ENCODE measurements around the gene FAM180A.

The FAM180A gene

DNA sequence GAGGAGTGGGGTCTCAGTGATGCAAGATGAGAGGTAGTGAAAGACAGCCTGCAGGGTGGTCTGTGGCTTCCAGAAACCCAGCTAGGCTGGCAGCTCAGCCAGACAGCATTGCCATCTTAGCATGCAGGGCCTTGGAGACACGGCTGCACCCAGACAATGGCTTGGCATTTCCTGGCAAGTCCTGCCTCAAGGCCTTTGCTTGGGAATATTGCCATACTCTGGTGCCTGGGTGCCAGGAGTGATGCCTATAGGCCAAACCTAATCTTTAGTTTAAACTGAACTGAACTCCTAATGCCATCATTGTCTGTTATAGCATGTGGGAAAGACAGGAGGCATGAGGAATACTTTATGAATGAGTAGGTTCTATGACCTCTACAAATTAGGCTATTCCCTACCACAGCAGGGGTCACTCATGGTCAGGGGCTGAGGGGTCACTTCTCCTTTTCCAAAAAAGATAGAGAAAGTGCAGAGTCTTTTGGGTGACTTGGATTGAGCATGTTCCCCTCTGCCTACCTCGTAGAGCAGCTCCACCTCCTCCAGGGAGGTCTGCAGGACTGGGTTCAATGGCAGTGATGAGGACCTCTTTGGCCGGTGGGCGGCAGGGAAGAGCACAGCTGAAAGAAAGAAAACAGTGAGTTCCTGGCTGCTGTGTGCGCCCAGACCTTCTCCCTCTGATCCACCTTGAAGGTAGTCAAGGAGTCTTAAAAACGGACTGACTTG, 11.9 kb downstream of the FAM180A start:
- no peak for DNase-seq

DNA sequence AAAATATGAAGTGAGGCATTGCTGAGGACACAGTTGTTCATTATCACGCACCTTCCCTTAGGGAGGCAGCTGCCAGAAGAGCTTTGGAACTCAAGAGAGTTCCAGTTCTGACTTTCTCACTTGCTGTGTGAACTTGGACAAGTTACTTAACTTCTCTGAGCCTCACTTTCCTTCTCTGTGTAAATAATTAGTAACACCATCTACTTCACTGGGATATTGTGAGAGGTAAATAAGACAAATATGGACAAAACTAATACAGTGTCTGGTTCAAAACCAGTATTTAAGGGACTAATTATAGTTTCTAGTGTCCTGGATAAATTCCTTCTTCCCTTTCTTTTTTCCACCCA, 14.3 kb downstream of the FAM180A start:
- DNase-seq, result no peak

DNA sequence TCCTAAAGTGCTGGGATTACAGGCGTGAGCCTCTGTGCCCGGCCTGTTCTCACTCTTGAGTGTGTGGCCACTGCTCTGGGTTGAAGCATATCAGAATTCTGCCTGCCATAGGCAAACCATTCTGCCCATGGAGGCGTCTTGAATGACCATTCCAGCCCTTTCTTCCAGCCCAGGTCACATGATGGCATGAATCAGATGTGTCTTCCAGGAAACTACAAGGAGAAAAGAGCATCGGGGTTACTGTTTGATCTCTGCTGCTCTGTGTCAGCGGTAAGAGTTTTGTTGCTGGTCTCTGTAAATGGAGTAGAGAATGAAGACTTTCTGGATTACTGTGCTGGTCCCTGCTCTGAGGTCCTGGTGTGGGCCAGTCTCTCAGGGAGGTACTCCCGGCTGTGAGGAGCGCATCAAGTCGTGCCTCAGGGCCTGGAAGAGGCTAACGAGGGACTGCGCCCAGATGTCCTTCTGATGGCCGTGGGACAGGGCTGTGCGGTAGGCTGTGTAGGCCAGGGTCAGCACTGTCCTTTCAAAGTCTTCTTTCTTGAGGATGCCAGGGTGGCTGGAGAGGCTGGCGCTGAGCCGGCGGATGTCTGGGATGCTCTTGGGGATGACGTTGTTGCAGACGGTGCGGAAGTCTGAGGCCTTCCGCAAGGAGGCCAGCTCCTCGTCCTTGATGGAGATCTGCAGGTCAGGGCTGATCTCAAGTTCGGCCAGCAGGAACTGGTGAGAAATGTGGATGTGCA, 14.8 kb downstream of the FAM180A start:
- no peak for DNase-seq

DNA sequence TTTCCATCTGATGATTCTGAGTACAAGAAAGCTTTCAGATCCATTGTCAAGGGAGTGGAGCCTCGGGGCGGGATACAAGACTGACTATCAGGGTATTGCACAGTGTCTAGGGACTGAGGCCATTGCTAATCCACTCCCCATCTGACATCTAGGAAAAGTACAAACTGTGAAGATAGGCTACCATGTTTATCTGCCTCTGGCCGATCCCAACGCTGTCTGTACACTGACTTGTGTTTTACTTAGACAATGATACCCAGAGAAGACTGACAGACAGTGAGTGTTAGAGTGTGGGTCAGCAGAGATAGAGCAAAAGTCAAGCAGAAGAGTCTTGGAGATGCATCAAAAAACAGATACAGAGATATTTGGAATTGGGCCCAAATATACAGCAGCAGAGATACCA, 17.5 kb downstream of the FAM180A start:
- DNase-seq, result no peak

DNA sequence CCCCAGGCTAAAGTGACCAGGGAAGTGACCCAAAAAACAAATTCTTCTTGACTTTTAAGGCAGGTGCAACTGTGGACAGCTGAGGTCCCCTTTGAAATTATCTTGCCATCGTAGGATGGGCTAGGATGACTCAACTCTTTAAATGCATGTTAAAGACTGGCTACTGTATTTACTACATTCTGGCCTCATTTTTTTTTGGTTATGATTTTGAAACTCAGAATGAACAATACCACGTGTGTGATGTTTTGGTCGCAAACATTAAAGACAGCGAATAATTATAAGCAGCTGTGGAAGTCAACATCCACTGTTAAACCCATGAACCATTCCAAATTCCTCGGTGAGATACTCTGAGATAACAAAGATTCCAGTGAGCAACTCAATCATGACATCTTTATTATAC, 19.4 kb downstream of the FAM180A start:
- no peak for DNase-seq

DNA sequence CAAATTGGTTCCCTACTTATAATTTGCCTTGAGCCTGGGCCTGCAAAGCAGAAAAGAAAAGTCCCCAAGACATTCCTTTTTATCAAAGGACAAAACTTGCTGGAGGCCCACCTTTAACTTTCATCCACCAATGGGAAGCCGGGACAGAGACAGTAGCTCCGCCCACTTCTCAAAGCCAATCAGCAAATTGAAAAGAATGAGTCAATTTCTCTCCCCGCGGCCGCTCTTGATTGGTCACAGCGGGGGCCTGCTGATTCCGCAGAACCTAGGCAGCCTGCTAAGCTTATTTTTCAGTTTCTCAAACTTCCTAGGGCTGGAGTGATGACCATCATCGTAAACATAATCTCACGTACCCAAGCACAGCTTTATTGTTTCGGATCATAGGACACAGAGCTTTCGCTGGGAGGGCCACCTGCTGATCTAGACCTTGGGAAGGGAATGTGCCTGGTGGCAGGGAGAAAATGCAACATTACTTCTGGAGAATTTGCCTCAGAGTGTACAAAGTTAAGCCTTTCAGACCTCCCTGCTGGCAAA, 20.4 kb downstream of the FAM180A start, which contains the start of gene SLC13A4:
Gene SLC13A4, minus strand, starts transcription at position 51 of the 534 bp plus-strand sequence. CDS start 690 bp downstream, outside the sequence.
- DNase-seq, result no peak

DNA sequence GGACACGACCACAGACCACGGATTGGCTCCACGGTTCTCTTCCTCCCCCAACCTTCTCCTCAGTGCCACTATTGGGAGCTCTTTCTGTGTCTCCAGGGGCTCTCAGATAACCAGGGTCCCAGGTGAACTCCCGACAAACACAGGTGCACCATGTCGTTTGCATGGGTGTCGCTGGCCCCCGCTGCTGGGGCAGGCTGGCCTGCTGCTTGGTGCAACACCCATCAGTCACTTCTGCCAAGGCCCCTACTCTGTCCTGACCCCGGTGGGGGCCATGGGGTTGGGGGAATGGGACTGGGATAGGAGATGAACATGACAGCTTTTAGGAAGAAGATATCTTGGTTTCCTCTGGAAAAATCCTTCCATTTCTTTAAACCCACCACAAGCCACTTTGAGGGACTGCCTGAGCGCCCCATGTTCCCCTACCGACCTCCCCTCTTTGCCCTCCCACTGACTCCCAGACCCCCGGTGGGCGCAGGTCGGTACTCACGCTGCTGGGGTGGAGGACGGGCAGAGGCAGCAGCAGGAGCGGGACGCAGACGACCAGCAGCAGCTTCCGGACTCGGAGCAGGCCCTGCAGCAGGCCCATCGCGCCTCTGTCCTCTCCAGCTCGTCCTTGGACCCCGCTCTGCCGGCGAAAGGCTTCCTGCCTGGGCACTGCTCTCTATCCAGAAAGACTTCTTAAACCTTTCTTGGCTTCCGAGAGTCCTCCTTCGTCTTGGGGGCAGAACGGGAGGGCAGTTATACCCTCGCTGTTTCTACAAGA, 21.5 kb downstream of the FAM180A start:
- no peak for DNase-seq

DNA sequence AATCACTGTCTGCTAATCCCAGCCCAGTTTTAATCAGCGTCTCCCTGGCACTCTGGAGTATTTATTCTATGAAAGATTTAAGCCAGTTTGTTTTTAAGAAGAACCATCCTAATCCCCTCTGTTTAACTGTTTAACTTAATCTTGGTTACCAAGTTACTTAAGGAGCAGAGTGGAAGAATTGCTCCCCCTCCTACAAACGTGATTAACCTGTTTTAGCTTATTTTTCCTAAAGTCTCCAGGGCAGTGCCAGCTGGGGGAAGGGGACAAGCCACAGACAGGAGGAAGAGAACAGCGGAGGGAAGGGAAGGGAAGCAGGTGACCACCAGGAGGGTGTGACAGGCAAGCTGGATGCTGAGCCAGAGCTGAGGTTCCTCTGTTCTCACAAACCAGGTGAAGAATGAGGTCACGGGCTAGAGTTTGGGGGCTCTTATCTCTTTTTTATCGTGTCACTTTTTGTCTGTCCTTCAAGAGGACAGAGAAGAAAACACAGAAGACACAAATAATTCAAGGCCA, 22.3 kb downstream of the FAM180A start:
- DNase-seq, result no peak

DNA sequence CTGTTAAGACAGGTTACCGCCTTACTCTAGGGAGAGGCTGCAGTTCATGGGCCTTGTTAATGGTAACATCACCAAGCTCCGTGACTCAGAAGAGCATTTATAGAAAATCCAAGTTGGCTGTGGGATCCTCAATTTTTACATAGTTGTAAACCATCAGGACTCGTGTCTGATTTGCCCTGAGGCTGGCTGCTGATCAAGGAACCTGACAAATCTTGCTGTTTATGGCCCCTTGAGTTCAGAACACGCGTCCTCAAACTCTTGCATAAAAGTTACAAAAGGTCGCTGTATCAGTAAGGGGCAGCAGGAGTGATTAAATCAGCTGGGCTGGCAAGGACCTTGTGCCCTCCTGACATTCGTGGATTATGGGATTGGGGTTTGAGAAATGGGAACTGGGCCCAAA, 25.2 kb downstream of the FAM180A start:
- DNase-seq, result no peak

DNA sequence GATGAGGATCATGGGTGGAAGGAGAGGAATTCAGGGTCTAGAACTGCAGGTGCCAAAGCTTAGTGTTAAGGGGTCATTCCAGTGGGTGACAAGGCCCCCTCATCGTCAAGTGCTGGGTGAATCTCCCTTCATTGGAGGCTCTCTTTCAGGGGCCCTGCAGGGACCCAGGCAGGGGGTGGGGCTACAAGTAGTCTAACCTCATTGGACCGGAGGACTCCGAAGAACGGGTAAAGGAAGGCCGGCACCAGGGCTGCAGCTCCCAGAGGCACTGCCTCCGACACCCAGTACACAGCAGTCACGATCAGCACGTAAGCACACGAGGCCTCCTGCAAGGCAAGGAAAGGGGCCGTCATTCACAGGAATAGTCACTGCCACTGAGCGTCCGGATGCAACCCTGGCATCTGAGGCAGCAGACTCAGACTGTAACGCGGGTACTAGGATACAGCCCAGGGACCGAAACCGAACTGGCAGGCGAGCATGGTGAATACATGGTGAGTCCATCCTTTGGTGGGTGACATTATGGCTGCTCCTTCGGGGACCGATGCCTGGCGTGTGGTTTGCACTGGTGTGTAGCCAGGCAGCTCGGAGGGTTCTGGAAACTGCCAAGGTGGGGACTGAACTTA, 27.3 kb downstream of the FAM180A start:
- no peak for DNase-seq

DNA sequence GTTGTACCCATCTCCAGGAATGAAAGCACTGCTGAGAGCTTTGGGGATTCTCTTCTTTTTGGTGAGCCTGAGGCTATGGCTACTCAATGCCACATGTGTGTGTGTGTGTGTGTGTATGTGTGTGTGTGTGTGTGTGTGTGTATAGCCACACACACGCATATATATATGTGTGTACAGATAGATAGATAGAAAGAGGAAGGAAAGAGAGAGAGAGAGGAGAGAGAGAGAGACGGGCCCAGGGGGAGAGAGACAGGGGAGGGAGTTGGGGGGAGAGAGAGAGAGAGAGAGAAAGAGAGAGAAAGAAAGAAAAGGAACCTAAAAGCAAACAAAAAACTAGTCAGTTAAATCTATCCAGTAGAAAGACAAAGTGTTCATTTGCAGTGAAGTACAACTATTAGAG, 28.9 kb downstream of the FAM180A start:
- DNase-seq, result no peak

DNA sequence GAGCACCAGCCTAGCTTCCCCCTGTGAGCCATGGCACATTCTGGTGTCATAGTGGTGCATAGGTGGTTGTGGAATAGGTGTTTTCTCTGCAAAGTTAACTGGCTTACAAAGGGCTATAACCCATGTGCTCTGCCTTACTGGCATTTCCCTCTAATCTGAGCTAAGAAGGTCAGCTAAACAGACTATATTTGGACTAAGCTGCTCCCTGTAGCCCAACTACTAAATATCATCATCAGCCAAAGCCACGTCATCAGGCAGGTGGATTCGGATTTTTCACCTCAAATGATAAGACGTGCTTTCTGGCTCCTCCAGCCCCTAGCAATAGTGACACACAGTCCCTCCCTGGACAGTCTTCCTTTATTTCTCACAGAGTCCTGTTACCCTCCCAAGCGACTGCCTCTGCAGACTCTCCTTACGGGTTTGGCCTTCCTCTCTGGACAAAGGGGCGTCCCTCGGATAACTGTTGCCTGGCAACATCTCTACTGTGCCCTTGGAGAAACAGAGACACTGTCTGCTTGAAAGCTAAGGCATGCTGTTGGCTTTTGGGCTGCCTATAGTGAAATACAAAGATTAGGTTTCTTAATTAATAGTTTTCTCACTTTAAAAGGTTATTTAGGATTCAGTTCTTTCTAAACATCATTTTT, 29.7 kb downstream of the FAM180A start:
- no peak for DNase-seq

DNA sequence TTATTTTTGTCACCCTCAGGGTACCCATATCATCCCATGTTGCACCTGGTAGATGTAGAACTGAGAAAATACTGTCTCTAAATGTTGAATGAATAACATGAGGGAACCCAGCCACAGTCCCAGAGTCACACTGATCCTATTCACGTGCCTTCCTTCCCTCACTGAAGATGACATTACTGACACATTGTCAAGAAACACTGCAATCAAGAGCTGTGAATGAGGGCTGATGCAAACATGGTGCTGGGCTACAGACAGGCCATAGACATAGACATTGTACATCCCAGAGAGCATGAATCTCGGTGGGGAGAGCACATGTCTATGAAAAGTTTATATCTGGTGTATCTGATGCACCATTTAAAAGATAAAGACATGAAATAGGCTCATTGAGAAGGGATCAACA, 30.4 kb downstream of the FAM180A start:
- no peak for DNase-seq

DNA sequence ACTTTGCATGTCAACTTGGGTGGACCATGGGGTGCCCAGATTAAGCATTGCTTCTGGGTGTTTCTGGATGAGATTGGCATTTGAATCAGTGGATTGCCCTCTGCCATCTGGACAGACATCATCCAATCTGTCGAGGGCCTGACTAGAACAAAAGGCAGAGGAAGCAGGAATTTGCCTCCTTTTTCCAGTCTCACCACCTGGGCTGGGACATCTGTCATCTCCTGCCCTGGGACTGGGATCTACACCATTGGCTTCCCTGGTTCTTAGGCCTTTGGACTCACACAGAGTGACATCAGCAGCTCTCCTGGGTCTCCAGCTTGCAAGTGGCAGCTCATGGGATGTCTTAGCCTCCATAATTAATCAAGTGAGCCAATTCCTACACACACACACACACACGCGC, 30.9 kb downstream of the FAM180A start:
- no peak for DNase-seq

DNA sequence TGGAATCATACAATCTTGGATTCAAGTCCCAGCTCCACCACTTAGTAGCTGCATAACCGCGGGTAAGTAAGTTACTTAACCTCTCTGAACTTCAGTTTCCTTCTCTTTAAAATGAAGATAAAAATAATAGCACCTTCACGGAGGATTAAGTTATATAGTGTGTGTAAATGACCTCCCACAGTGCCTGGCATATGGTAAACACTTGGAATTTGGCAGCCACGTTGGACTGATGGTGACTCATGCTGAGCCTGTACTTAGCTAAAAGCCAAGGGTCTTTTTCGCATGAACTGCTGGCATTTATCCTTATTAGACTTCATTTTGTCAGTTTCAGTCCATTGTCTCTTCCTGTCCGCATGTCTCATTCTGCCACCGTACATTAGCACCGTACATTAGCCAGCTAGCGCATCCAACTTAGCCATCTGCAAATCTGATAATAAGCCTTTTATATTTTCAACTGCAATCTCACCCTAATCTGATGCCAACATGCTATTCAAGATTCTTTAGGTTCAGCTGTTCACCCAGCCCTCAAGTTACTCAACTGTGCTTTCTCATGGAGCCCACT, 31.9 kb downstream of the FAM180A start:
- no peak for DNase-seq

DNA sequence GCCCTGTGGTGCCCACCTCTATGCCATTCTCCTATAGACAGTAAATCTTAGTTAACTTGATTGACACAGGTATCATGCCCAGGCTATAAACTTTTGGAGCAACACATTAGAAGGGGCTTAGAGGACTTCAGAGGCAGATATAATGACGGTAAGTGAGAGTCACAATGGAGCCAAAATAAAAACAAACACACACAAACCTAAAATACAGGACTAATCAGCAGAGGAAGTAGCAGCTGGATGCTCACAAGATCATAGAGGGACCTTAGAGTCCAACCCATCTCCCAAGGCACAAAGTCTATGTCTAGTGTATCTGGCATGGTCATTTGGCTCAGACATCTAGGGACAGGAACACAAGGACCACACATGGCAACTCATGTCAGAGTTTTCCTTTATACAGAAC, 32.9 kb downstream of the FAM180A start:
- DNase-seq, result no peak

DNA sequence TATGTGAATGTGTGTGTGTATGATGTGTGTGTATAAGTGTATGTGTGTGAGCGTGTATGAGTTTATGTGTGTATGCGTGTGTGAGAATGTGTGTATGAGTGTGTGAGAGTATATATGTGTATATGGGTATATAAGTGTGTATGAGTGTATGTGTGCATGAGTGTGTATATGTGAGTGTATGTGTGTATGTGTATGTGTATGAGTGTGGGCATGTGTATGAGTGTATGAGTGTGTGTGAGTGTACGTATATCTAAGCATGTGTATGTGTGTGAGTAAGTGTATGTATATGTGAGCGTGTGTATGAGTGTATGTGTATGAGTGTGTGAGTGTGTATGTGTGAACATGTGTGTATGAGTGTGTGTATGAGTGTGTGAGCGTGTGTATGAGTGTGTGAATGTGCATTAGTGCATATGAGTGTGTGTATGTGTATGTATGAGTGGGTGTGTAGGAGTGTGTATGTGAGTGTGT, 33.5 kb downstream of the FAM180A start:
- no peak for DNase-seq

DNA sequence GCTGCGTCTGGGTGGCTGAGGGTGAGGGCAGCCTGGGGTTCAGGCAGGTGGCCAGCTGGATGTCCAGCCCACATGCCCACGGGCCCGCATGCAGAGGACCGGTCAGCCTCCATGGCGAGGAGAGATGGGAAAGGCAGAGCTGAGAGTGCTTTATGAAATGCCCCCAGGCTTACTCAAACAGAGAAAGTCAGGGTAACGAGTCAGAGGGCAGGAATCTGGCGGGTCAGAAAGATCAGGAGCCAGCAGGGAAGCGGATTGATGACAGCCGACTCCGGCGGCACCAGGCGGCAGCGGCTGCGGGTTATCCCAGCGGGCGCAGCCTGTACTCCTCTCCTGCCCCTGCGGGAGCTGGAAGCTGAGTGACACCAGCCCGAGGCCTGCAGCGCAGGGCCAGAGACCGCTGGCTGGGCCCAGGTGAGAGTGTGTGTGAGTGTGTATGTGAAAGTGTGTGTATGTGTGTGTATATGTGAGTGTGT, 34.0 kb downstream of the FAM180A start:
- DNase-seq, result no peak

DNA sequence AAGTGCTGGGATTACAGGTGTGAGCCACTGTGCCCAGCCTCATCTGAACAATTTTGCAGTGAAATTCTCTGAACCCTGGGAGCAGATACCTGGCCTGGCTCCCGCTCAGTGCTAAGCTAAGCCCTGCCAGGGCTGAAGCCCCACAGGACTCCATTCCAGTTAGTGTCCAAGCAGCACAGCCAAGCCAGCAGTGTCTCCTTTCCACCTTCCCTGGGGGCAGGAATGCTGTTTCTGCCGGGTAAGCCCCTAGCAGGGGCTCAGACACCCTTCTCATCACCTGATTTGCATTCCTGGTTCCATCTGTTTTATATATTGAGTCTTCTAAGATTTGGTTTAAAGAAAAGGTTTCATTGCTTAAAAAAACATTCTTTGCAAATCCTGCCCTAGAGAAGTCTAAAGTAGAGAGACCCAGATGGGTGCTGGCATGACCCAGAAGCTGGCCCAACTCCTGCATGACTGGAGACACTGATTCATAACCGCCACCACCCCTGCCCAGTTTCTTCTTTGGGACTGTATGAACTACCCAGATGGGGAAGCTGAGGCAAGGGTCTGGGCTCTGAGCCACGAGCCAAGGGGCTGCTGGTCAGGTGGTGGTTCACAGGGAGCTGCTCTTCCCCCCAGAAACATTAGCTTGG, 34.7 kb downstream of the FAM180A start:
- no peak for DNase-seq

DNA sequence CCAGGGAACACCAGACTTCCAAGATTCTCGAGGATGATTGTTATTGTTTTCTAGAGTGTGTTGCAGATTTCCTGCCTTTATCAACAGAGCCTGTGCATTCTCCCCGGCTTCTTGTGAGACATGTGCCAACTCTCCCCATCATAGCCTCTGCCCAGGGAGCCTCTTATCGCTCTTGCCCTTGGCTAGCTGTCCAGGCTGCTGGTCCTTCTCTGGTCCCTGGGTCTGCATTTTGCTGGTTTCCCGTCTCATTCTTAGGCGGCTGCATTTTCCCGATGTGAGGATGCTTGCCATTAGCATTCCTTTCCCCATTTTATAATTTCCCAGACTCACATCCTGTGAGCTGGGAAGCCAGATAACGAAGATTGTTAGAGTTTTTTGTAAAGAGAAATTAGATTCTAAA, 35.8 kb downstream of the FAM180A start:
- DNase-seq, result no peak

DNA sequence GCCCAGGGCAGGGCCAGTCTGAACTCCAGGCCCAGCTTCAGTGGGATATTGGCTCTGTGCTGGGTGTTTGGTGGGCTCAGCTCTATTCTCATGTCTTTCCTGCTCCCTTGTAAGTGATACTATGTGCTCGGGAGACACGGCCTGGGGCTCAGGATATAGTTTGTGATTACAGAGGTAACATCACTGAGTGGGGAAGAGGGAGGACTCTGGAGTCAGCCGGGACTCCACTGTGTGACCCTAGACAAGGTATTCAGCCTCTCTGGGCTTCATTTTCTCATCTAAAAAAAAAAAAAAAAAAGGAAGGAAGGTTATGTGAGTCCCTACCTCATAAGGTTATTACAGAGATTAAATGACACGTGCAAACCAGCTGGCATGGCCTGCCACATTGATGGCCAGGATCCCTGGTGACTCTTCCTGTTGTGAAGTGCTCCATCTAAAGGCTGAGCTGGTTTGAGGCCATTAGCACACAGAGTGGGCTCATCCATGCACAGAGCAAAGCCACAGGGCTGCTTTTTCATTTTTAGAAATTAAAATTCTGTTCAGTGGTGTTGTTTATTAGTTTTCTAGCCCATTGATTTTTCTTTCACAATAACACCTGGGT, 36.3 kb downstream of the FAM180A start:
- DNase-seq, result no peak
